Heart left ventricle (tissue), 16 donors: ENCODE results near the gene RFX5. TPM values are rescaled to one million over a fixed set of nuclear protein-coding genes. Genes with fewer than 3 reads are reported as not detected.

ENCODE experiments used
- ATAC-seq, 4 donors: fragments of 200-7000 bp; cut with Tn5 transposase; one replicate each; pipeline ENCODE4 v1.9.1; 2020 to 2022; ENCODE audit warnings: moderate library complexity in 4 of 4, mild to moderate bottlenecking in 3 of 4, moderate number of reproducible peaks in 1 of 4
- DNase-seq, 5 donors: peaks; one replicate each; pipeline ENCODE4 v3.0.0-alpha.2; 2020
- H3K27ac ChIP-seq, 12 donors: fragments of 200-600 bp; sonication (generic) in 4 of 12; one replicate each; pipeline versions ENCODE4 v1.5.0 to v1.8.0; 2016 to 2022; ENCODE audit warnings: mild to moderate bottlenecking in 2 of 12
- H3K27me3 ChIP-seq, 9 donors: fragments of 200-600 bp; sonication (generic) in 2 of 9; one replicate each; pipeline versions ENCODE4 v1.5.1 to v1.8.0; 2016 to 2022; ENCODE audit warnings: mild to moderate bottlenecking in 3 of 9
- H3K36me3 ChIP-seq, 9 donors: fragments of 200-600 bp; sonication (generic) in 2 of 9; one replicate each; pipeline versions ENCODE4 v1.5.0 to v1.8.0; 2018 to 2022; ENCODE audit warnings: mild to moderate bottlenecking in 2 of 9
- H3K4me1 ChIP-seq, 12 donors: fragments of 200-600 bp; sonication (generic) in 4 of 12; one replicate each; pipeline versions ENCODE4 v1.5.0 to v1.8.0; 2016 to 2022; ENCODE audit warnings: mild to moderate bottlenecking in 3 of 12
- H3K4me3 ChIP-seq, 12 donors: fragments of 200-600 bp; sonication (generic) in 4 of 12; one replicate each; pipeline versions ENCODE4 v1.5.0 to v1.8.0; 2017 to 2022; ENCODE audit warnings: mild to moderate bottlenecking in 9 of 12, moderate library complexity in 4 of 12
- H3K9me3 ChIP-seq, 12 donors: fragments of 200-600 bp; sonication (generic) in 4 of 12; one replicate each; pipeline versions ENCODE4 v1.5.0 to v1.8.0; 2016 to 2022; ENCODE audit warnings: mild to moderate bottlenecking in 1 of 12
- POLR2A ChIP-seq, 2 donors: fragments of 450-650 bp; IDR thresholded peaks; one replicate each; pipeline ENCODE4 v1.6.1; 2017; ENCODE audit warnings: antibody characterized with exemption in 2 of 2, mild to moderate bottlenecking in 2 of 2, moderate library complexity in 2 of 2
- WGBS, 4 donors: extraction: QIAGEN DNeasy Blood & Tissue Kit in 2 of 4; methylation state at CpG; one replicate each; pipeline versions ENCODE4 v1.1.5 to v1.1.7; 2013 to 2018; 5-methylcytosine and 5-hydroxymethylcytosine counted together
- intact Hi-C, 10 donors: fragments of 100-400 bp; cut with DNase I; formaldehyde crosslinking; loops; one replicate each; pipeline versions ENCODE4 v1.11.1 to v1.14.2; 2022
- polyA plus RNA-seq, 2 donors: library from polyadenylated mRNA; stranded (reverse); fragments of 200-250 nt; gene quantifications; one replicate each; pipeline ENCODE4 v1.2.3, GENCODE V29; 2013
- total RNA-seq, 9 donors: library from RNA; depleted of rRNA in 2 of 9; stranded (reverse); fragments of >200 nt in 2 of 9; fragmentation: NEBNext Ultra II Directional in 3 of 9; extraction: Animal tissue kit (Norgen Biotek cat#: 25700) in 3 of 9; gene quantifications; one replicate each; pipeline versions ENCODE4 v1.1.0 to v1.2.4, GENCODE V29; 2016 to 2023
- TF ChIP-seq, protein P1 (sequence below), 12 donors: fragments of 200-600 bp; sonication (generic) in 4 of 12; IDR thresholded peaks; one replicate each; pipeline versions ENCODE4 v1.5.0 to v1.8.0; 2018 to 2022; ENCODE audit warnings: antibody characterized with exemption in 12 of 12, mild to moderate bottlenecking in 5 of 12
- donor health status: ischemic (EF 13 %, LVEDD 7.1; RV severe dilation, severe dysfunction).
- donor health status: healthy with polysubstance abuse.
- donor health status: DM: no; HTN: yes; CAD: no.
- donor health status: DM: no; HTN: no; CAD: no.
- donor health status: ischemic (EF 25% LVEDD 6.9; RV normal size, moderate dysfunction).
- donor health status: ischemic (EF 25% LVEDD 5.7; RV mildly dilated, moderate dysfunction).
- donor health status: healthy.
- donor health status: DM: yes; HTN: yes; CAD: no.
- donor health status: ischemic (EF 35%, LVEDD 5.7; RV mildly dilated, moderate dysfunction).
- donor health status: nonischemic (EF 11% LVEDD 7.7; RV severe dilation, severe dysfunction).
- donor health status: DM: yes; HTN: yes; CAD: no.
- donor health status: PGD.
- donor health status: ischemic (EF 29% LVEDD 5.4; RV normal size, mild dysfunction).
- donor health status: nonischemic (EF 23%, LVEDD 6.1; RV moderate dilation, normal function).

RFX5 gene
- total and polyA plus RNA-seq, 11 donors = 10.8 to 49.3 (median 21.3) TPM

DNA sequence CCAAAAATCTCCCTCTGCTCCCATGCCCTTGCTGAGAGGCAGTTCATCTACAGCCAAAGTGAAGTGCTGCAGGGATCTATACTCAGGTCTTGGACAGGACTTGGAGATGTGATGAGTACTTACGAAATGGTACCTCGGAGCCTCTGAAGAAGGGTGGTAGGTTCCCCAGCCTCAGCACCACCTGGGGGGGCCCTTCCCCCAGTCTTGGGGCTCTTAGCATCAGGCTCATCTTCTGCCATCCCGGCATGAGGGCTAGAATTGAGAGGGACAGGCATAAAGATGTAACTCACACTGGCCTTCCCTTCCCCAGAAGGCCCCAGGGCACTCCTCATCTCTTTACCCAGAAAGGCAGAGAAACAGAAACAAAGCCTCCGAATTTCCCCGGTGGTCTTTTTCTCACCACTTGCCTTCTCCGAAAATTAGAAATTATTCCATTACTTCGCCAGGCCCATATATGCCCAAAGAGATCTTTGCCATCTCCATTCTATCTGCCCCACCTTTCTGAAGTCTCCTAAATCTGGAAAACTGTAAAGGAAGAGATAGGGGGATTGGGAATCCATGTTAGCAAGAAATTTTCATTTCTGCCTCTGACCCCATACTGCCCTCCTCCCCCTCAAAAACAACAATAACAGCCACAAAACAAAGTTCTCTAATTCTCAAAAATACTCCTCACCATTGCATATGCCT, 827 bp downstream of the RFX5 start:
- no peak for ATAC-seq
- peak overlapping the region; percentile 55 to 95 (median 76) for H3K4me3 ChIP-seq
- 60 to 72% (median 63%) methylated on average over 7 of the region's 7 CpGs for WGBS, 4 donors
- intact Hi-C loops = loop anchor here in 5 of 10 donors (2.0 to 10.0 kb wide), 4 partner anchors 51 to 151 kb away; partner anchors contain the start of genes PSMB4 (in 5 of the 5), PIP5K1A (in 1 of the 5), VPS72 (in 1 of the 5) and ZNF687 (in 1 of the 5)
- peaks cover 0 to 49% (median 33%) of the 10 kb centered on the region in 9 donors for H3K36me3 ChIP-seq
- H3K27me3 ChIP-seq = no peaks in the 10 kb centered on the region
- H3K9me3 ChIP-seq = peaks cover 0 to 5% (median 0%) of the 10 kb centered on the region in 12 donors
- no peak for DNase-seq
- TF ChIP-seq, protein P1, sequence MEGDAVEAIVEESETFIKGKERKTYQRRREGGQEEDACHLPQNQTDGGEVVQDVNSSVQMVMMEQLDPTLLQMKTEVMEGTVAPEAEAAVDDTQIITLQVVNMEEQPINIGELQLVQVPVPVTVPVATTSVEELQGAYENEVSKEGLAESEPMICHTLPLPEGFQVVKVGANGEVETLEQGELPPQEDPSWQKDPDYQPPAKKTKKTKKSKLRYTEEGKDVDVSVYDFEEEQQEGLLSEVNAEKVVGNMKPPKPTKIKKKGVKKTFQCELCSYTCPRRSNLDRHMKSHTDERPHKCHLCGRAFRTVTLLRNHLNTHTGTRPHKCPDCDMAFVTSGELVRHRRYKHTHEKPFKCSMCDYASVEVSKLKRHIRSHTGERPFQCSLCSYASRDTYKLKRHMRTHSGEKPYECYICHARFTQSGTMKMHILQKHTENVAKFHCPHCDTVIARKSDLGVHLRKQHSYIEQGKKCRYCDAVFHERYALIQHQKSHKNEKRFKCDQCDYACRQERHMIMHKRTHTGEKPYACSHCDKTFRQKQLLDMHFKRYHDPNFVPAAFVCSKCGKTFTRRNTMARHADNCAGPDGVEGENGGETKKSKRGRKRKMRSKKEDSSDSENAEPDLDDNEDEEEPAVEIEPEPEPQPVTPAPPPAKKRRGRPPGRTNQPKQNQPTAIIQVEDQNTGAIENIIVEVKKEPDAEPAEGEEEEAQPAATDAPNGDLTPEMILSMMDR (IDR thresholded peaks at IDR 0.05) = no peak
- no peak for TF ChIP-seq POLR2A (IDR thresholded peaks at IDR 0.05)
- peak overlapping the region in 11 of 12 donors; percentile 79 to 96 (median 90) for H3K27ac ChIP-seq
- H3K4me1 ChIP-seq = peaks cover 0 to 26% (median 9%) of the 10 kb centered on the region in 12 donors

DNA sequence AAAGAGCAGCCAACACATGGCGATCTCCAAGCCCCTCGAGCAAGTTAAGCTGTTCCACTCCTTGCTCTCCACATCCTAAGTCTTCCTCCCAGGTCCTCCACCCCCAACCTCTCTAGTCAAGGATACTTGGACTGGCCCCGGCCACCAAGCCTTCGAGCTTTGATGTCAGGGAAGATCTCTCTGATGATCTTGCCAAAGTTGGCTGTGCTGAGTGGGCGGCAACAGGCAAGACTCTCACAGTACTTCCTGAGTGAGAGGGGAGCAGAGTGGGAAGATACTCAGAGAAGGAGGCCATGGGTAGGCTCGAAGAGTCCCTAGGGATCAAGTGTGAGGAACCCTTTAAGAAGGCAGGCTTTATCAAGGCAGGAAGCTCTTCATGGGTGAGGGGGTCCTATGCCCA, 2.8 kb downstream of the RFX5 start:
- ATAC-seq = no peak
- 74 to 84% (median 78%) methylated on average over 6 of the region's 6 CpGs for WGBS, 4 donors

DNA sequence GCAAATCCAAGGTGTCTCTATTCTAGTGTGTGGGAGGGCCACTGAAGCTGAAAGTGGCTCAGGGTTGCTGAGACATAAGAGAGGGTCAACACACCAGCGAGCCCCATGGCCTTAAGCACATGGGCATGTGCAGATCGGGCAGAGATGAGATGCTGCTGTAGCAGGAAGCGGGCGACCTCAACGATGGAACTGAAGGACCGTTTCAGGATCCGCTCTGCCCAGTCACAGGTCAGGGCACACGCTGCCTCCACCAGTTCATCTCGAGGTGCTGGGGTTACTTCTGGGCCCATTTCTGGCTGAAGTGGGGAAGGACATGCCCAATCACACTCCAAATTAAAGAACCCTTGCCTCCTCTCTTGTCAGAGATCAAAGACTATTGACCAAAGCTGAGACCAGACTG, 3.5 kb downstream of the RFX5 start:
- WGBS, 4 donors = 75 to 86% (median 82%) methylated on average over 9 of the region's 9 CpGs
- no peak overlapping the region for H3K27ac ChIP-seq
- TF ChIP-seq POLR2A (IDR thresholded peaks at IDR 0.05) = no peak
- TF ChIP-seq, protein P1 (IDR thresholded peaks at IDR 0.05) = no peak
- no peak for DNase-seq
- H3K4me1 ChIP-seq = peaks cover 0 to 34% (median 11%) of the 10 kb centered on the region in 12 donors
- intact Hi-C loops = loop anchor here in 6 of 10 donors (5.0 to 10.0 kb wide), 4 partner anchors 41 to 149 kb away; partner anchors contain the start of genes PIP5K1A (in 5 of the 6), PSMB4 (in 2 of the 6) and VPS72 (in 1 of the 6)
- no peak overlapping the region for H3K4me3 ChIP-seq
- no peak for ATAC-seq
- H3K9me3 ChIP-seq = no peaks in the 10 kb centered on the region
- peaks cover 0 to 49% (median 33%) of the 10 kb centered on the region in 9 donors for H3K36me3 ChIP-seq
- H3K27me3 ChIP-seq = no peaks in the 10 kb centered on the region

More for the DNA sequence above, 2.8 kb downstream of the RFX5 start:
- TF ChIP-seq, protein P1 (IDR thresholded peaks at IDR 0.05) = no peak
- TF ChIP-seq POLR2A (IDR thresholded peaks at IDR 0.05) = no peak
- Histone ChIP-seq H3K9me3 (no peaks in the 10 kb centered on the region), H3K4me3 (no peak overlapping the region), H3K27ac (no peak overlapping the region), H3K4me1 (peaks cover 0 to 34% (median 11%) of the 10 kb centered on the region in 12 donors), H3K36me3 (peaks cover 0 to 49% (median 33%) of the 10 kb centered on the region in 9 donors), H3K27me3 (no peaks in the 10 kb centered on the region)
- intact Hi-C loops = loop anchor here in 7 of 10 donors (2.0 to 10.0 kb wide), 5 partner anchors 42 to 149 kb away; partner anchors contain the start of genes PIP5K1A (in 5 of the 7), PSMB4 (in 2 of the 7) and VPS72 (in 1 of the 7)
- DNase-seq = no peak

DNA sequence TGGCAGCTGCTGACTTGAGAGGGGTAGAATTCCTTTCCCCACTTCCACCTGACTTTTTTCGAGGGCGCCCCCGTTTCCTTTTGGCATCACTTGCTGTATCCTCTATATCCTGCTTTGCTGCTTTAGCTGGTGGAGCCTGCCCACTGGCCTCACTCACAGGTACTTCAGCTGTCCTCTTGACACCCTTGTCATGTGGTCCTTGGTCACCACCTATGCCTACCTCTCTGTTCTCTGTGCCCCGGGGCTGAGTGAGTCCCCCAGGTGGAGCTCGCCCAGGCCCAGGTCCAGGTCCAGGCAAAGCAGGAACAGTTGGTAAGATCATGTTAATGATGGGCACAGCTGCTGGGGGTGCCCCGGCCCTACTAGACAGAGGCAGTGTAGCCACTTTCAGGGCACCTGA, 4.5 kb downstream of the RFX5 start:
- intact Hi-C loops = loop anchor here in 6 of 10 donors (5.0 to 10.0 kb wide), 4 partner anchors 40 to 148 kb away; partner anchors contain the start of genes PIP5K1A (in 5 of the 6), PSMB4 (in 2 of the 6) and VPS72 (in 1 of the 6)
- no peak for ATAC-seq
- 82 to 92% (median 88%) methylated on average over 6 of the region's 6 CpGs for WGBS, 4 donors
- peaks cover 0 to 49% (median 33%) of the 10 kb centered on the region in 9 donors for H3K36me3 ChIP-seq
- H3K4me3 ChIP-seq = no peak overlapping the region
- peaks cover 0 to 30% (median 11%) of the 10 kb centered on the region in 12 donors for H3K4me1 ChIP-seq
- H3K27me3 ChIP-seq = no peaks in the 10 kb centered on the region
- TF ChIP-seq, protein P1 (IDR thresholded peaks at IDR 0.05) = no peak
- TF ChIP-seq POLR2A (IDR thresholded peaks at IDR 0.05) = no peak
- no peaks in the 10 kb centered on the region for H3K9me3 ChIP-seq
- H3K27ac ChIP-seq = no peak overlapping the region
- DNase-seq = no peak
